ENCODE measurements around the gene BUB1B. TPM values are rescaled to one million over a fixed set of nuclear protein-coding genes. Genes with fewer than 3 reads are reported as not detected.

BUB1B gene
- polyA plus RNA-seq, 1 donor (not counting 4 experiments of a cell fraction or from before 2014, with no cell fraction given): 19.7 TPM

DNA sequence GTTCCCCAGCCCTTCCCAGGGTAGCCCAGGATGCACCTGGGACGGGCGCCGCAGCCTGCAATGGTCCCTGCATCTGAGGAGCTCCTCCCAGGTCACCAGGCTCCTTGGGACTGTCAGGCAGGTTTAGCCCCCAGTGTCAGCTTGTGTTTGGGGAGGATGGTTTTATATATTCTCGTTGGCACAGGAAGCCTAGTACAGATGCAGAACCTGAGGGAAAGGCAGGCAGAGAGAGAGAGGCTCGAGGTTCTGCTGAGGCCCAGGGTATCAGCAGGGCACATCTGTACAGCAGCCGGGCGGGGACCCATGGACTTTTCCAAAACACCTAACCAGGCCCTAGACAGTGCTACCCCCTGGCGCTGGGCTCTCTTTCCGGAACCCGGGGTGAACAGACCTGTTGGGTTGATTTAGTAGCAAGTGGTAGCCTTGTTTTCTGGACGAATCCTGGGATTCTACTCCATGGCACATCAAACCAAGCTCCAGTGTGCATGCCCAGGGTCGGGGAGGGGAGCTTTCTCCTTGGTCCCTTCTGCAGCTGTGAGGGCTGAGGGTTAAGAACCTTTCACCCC lies 86.6 kb downstream of the BUB1B start:
- no peaks in the 10 kb centered on the region for H3K9me3 ChIP-seq (ENCODE audit: control insufficient read depth, low read depth, low read length)
- FAIRE-seq: no peak
- no peak overlapping the region for H2AFZ ChIP-seq (ENCODE audit: control insufficient read depth, low read length)
- H3K79me2 ChIP-seq (ENCODE audit: control insufficient read depth, insufficient read depth, low read length): peaks cover 6% of the 10 kb centered on the region
- no peak for TF ChIP-seq EZH2 (IDR thresholded peaks at IDR 0.05; ENCODE audit: low read length)
- TF ChIP-seq, protein P1, sequence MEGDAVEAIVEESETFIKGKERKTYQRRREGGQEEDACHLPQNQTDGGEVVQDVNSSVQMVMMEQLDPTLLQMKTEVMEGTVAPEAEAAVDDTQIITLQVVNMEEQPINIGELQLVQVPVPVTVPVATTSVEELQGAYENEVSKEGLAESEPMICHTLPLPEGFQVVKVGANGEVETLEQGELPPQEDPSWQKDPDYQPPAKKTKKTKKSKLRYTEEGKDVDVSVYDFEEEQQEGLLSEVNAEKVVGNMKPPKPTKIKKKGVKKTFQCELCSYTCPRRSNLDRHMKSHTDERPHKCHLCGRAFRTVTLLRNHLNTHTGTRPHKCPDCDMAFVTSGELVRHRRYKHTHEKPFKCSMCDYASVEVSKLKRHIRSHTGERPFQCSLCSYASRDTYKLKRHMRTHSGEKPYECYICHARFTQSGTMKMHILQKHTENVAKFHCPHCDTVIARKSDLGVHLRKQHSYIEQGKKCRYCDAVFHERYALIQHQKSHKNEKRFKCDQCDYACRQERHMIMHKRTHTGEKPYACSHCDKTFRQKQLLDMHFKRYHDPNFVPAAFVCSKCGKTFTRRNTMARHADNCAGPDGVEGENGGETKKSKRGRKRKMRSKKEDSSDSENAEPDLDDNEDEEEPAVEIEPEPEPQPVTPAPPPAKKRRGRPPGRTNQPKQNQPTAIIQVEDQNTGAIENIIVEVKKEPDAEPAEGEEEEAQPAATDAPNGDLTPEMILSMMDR (optimal IDR thresholded peaks at IDR 0.05 in 1 of 3, IDR thresholded peaks at IDR 0.05 in 1 of 3, conservative IDR thresholded peaks at IDR 0.05 in 1 of 3; ENCODE audit: extremely low read depth in 1 of 3, insufficient read depth in 2 of 3, low read length in 3 of 3): no peak
- peaks cover 72% of the 10 kb centered on the region for H3K4me1 ChIP-seq (ENCODE audit: control insufficient read depth, extremely low read depth, insufficient read depth, low read length)
- no peak overlapping the region for H3K27ac ChIP-seq (ENCODE audit: control insufficient read depth, insufficient read depth, low read length)
- H3K4me3 ChIP-seq (ENCODE audit: control insufficient read depth in 2 of 3, extremely low read depth in 1 of 3, insufficient read depth in 2 of 3, low read depth in 1 of 3, low read length in 3 of 3): no peak overlapping the region
- H3K27me3 ChIP-seq (ENCODE audit: control insufficient read depth, extremely low read depth, insufficient read depth, low read length): no peaks in the 10 kb centered on the region
- H3K9me1 ChIP-seq (ENCODE audit: control insufficient read depth, extremely low read depth, insufficient read depth, low read length): peaks cover 6% of the 10 kb centered on the region
- dilution Hi-C loops (cut with MboI; ENCODE audit: extremely low pct_ligation_motif_present, low sequenced_read_pairs): no loop called here
- no peak for DNase-seq (ENCODE audit: low read depth, low spot score)
- peaks cover 5 to 9% of the 10 kb centered on the region in 2 experiments for H3K36me3 ChIP-seq (ENCODE audit: control insufficient read depth in 2 of 2, extremely low read depth in 1 of 2, insufficient read depth in 2 of 2, low read length in 2 of 2)
- H3K9ac ChIP-seq (ENCODE audit: control insufficient read depth, extremely low read depth, insufficient read depth, low read length): no peak overlapping the region
- no peak overlapping the region for H3K4me2 ChIP-seq (ENCODE audit: control insufficient read depth, extremely low read depth, insufficient read depth, low read depth, low read length)
- H4K20me1 ChIP-seq (ENCODE audit: control insufficient read depth, extremely low read depth, insufficient read depth, low read length): peaks cover 4% of the 10 kb centered on the region

DNA sequence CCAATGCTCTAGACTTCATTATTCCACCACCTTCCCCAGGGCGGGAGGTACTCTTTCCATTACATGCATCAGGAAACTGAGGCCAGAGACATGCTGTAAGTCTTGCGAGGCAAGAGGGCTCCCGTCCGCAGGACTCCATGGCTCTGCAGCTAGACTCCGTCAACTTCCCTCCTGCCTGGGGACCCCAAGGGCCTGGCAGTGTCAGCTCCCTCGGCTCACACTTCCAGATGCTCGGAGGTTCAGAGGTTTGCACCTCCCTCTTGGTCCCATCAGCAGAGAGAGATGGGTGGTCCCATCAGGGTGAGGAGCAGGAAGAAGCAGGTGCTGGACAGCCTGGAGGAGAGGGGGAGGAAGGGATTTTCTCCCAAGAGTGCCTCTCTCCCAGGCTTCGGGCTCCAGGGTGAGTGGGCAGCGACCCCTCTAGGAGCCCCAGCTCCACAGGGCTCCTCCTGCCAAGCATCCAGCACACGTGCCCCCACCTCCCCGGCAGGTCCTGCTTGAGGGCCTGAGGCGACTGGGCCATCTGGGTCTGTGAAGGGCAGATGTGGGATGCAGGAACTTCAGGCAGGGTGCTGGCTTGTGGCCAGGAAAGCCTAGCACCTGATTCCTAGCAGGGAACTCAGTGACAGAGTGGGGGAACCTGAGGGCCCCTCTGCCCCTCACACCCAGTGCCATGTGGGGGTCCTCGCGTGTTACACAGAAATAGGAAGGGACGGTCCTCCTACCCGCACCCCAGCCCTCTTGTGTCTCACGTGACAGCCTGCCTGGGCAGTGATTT lies 87.3 kb downstream of the BUB1B start:
- H3K9ac ChIP-seq (ENCODE audit: control insufficient read depth, extremely low read depth, insufficient read depth, low read length): no peak overlapping the region
- H3K9me3 ChIP-seq (ENCODE audit: control insufficient read depth, low read depth, low read length): no peaks in the 10 kb centered on the region
- H3K9me1 ChIP-seq (ENCODE audit: control insufficient read depth, extremely low read depth, insufficient read depth, low read length): peaks cover 4% of the 10 kb centered on the region
- no peak overlapping the region for H3K4me3 ChIP-seq (ENCODE audit: control insufficient read depth in 2 of 3, extremely low read depth in 1 of 3, insufficient read depth in 2 of 3, low read depth in 1 of 3, low read length in 3 of 3)
- dilution Hi-C loops (cut with MboI; ENCODE audit: extremely low pct_ligation_motif_present, low sequenced_read_pairs): no loop called here
- H3K4me1 ChIP-seq (ENCODE audit: control insufficient read depth, extremely low read depth, insufficient read depth, low read length): peaks cover 71% of the 10 kb centered on the region
- H3K79me2 ChIP-seq (ENCODE audit: control insufficient read depth, insufficient read depth, low read length): peaks cover 6% of the 10 kb centered on the region
- no peaks in the 10 kb centered on the region for H3K27me3 ChIP-seq (ENCODE audit: control insufficient read depth, extremely low read depth, insufficient read depth, low read length)
- FAIRE-seq (no peak), DNase-seq (ENCODE audit: low read depth, low spot score) (no peak)
- no peak overlapping the region for H2AFZ ChIP-seq (ENCODE audit: control insufficient read depth, low read length)
- peaks cover 4% of the 10 kb centered on the region for H4K20me1 ChIP-seq (ENCODE audit: control insufficient read depth, extremely low read depth, insufficient read depth, low read length)
- no peak overlapping the region for H3K27ac ChIP-seq (ENCODE audit: control insufficient read depth, insufficient read depth, low read length)
- TF ChIP-seq, protein P1 (optimal IDR thresholded peaks at IDR 0.05 in 1 of 3, IDR thresholded peaks at IDR 0.05 in 1 of 3, conservative IDR thresholded peaks at IDR 0.05 in 1 of 3; ENCODE audit: extremely low read depth in 1 of 3, insufficient read depth in 2 of 3, low read length in 3 of 3): no peak
- no peak for TF ChIP-seq EZH2 (IDR thresholded peaks at IDR 0.05; ENCODE audit: low read length)
- H3K4me2 ChIP-seq (ENCODE audit: control insufficient read depth, extremely low read depth, insufficient read depth, low read depth, low read length): no peak overlapping the region
- peaks cover 6 to 9% of the 10 kb centered on the region in 2 experiments for H3K36me3 ChIP-seq (ENCODE audit: control insufficient read depth in 2 of 2, extremely low read depth in 1 of 2, insufficient read depth in 2 of 2, low read length in 2 of 2)

Data from keratinocyte (primary cell).